GM12801 (cell line): ENCODE measurements around the gene ARMH4.

Source experiments
- TF ChIP-seq, protein P1 (sequence below): IDR thresholded peaks from one replicate; pipeline ENCODE4 v1.5.1; 2011; ENCODE audit warnings: control low read depth; ENCODE audit not compliant: insufficient read length; ENCODE audit errors: extremely low read depth

Gene ARMH4, protein sequence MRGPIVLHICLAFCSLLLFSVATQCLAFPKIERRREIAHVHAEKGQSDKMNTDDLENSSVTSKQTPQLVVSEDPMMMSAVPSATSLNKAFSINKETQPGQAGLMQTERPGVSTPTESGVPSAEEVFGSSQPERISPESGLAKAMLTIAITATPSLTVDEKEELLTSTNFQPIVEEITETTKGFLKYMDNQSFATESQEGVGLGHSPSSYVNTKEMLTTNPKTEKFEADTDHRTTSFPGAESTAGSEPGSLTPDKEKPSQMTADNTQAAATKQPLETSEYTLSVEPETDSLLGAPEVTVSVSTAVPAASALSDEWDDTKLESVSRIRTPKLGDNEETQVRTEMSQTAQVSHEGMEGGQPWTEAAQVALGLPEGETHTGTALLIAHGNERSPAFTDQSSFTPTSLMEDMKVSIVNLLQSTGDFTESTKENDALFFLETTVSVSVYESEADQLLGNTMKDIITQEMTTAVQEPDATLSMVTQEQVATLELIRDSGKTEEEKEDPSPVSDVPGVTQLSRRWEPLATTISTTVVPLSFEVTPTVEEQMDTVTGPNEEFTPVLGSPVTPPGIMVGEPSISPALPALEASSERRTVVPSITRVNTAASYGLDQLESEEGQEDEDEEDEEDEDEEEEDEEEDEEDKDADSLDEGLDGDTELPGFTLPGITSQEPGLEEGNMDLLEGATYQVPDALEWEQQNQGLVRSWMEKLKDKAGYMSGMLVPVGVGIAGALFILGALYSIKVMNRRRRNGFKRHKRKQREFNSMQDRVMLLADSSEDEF

DNA sequence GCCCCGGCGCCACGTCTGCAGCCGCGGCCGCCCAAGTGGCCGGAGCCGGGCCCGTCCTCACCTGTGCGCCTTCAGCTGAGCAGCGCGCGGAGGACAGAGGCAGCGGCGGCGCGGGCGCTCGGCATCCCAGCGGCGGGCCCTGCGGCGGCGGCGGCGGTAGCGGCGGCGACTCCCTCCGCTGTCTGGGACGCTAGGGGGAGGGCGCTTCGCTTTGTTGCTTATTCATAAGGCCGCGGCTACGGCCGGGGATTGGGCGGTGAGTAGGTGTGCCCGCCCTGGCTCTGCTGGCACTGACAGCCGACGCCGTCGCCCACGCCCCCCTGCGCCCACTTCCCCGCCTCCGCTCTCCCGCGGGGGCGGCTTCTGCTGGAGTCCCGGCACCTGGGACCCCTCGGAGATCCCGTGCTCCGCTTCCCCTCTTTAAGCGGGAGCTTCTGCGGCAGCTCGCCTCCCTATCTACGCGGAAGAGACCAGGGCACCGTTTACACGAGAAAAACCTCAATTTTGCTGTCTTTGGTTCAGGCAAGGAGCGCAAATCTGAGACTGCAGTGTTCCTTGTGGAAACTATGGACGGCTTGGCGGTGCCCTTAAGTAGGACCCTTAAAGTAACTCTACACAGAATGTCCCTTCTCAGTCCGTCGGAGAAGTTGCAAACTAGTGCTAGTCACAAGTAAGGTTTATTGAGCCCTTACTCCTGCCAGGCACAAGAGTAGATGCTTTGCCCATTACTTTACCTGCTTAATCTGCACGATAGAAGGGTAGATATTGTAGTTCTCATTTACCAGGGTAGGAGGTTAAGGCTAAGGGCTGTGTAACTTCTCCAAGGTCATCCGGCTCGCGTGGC lies at the start of gene ARMH4:
Gene ARMH4, minus strand, starts transcription at position 200 of the 844 bp plus-strand sequence. CDS start 12,855 bp downstream, outside the sequence.
- TF ChIP-seq, protein P1, sequence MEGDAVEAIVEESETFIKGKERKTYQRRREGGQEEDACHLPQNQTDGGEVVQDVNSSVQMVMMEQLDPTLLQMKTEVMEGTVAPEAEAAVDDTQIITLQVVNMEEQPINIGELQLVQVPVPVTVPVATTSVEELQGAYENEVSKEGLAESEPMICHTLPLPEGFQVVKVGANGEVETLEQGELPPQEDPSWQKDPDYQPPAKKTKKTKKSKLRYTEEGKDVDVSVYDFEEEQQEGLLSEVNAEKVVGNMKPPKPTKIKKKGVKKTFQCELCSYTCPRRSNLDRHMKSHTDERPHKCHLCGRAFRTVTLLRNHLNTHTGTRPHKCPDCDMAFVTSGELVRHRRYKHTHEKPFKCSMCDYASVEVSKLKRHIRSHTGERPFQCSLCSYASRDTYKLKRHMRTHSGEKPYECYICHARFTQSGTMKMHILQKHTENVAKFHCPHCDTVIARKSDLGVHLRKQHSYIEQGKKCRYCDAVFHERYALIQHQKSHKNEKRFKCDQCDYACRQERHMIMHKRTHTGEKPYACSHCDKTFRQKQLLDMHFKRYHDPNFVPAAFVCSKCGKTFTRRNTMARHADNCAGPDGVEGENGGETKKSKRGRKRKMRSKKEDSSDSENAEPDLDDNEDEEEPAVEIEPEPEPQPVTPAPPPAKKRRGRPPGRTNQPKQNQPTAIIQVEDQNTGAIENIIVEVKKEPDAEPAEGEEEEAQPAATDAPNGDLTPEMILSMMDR = no peak

DNA sequence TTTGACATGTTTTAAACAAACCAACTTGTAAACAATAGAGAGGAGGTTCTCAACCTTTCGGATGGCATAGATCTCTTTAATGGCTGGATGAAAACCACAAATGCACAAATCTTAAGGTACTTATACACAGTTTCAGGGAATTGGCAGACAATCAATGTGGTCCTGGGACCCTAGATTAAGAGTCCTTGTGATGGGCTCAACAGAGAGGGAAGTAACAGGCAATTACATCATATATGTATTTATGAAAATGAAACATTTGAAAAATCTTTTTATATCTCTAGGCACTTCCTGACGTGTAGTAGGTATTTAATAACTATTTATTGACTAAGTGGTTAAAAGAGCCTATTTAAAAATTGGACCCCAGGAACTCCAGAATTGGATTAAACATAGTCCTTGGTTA lies 48.8 kb upstream of the ARMH4 start:
- TF ChIP-seq, protein P1 = no peak

DNA sequence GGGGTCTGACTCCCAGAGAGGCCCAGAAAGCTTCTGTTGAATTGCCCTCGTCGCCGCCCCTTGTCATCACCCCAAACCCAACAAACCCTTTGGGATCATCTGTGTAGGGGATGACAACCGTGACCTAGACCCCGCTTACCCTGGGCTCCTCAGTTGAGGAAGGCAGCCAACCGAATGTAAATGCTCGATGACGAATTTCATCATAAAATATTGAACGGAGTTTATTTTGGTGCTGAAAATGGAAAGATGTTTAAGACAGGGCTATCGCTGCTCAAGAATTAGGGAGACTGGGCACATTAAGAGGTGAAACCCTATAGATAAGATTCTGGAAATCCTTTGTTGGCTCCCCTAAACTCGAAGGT lies 48.4 kb upstream of the ARMH4 start:
- TF ChIP-seq, protein P1 = no peak

DNA sequence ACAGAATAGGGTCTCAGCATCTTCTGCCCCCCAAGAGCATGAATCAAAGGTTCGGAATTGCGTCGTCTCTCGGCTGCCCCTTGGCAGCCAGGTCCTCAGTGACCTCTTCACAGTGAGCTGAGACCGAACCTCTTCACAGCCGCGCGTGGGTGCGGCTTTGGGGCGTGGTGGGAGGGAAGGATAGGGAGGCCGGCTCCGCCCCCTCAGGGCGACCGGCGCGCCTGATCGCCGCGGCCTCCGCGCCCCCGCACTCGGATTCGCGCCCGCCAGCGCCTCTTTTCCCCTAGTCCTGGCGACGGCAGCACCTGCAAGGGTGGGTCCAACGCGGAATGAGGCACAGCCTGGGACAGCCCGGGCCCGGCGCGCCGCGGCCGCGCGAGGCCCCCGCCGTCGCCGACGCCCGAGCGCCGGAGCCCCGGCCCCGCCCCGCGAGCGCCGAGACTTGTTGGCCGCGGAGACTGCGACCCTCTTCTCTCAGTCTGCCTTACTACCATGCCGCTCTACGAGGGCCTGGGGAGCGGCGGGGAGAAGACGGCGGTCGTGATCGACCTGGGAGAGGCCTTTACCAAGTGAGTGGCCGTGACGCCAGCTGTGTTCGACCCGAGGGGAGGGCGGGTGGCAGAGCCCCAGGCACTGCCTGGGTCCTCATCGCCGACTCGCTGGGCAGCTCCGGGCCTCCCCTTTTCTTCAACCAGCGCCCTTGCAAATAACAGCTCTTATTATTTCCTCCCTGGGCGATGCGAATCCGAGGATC lies 47.9 kb upstream of the ARMH4 start, which contains the start of gene ACTR10:
Gene ACTR10, plus strand, starts transcription at position 424 of the 754 bp plus-strand sequence. Its CDS starts 69 bp downstream, at position 493.
- TF ChIP-seq, protein P1 = no peak

DNA sequence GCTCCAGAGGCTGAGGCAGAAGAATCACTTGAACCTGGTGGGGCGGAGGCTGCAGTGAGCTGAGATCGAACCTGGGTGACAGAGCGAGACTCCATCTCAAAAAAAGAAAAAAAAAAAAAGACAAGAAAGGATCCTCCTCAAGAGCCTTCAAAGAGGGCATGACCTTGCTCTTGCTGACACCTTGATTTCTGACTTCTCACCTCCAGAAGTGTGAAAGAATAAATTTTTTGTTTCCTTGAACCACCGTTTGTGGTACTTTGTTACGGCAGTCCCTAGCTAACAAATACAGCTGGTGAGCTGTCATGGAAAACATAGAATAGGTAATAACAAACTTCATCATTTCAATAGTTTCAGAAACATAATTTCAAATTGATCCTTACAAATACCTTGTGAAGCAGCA lies 46.1 kb upstream of the ARMH4 start:
- TF ChIP-seq, protein P1 = no peak

DNA sequence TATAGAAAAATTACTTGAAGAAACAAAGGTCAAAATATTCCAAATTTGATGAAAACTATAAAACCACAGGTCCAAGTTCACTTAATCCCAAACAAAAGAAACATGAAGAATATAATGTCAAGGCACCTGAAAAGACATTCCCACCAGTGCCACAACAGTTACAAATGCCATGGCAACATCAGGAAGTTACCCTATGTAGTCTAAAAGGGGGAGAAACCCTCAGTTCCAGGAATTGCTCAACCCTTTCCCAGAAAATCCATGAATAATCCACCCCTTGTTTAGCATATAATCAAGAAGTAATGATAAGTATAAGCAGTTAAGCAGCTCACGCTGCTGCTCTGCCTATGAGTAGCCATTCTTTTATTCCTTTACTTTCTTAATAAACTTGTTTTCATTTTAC lies 44.2 kb upstream of the ARMH4 start:
- TF ChIP-seq, protein P1 = no peak
